Adipocyte (in vitro differentiated cells): Measurements from ENCODE around the gene NFYB.

Experiments used
- DNase-seq: peaks from one replicate; pipeline ENCODE4 v3.0.0-alpha.2; 2015; ENCODE audit warnings: low read depth
- H3K27me3 ChIP-seq: replicated peaks from 2 replicates; pipeline ENCODE4 v1.7.0; 2013; ENCODE audit warnings: mild to moderate bottlenecking, low read length, moderate library complexity; ENCODE audit not compliant: control insufficient read depth, insufficient read depth
- H3K36me3 ChIP-seq: 2 replicates; pipeline ENCODE4 v1.7.0; 2013; ENCODE audit warnings: low read length, mild to moderate bottlenecking, moderate library complexity; ENCODE audit not compliant: control insufficient read depth, insufficient read depth, severe bottlenecking
- H3K4me1 ChIP-seq: 2 replicates; pipeline ENCODE4 v1.7.0; 2013; ENCODE audit warnings: mild to moderate bottlenecking, low read length, moderate library complexity; ENCODE audit not compliant: control insufficient read depth, insufficient read depth
- H3K4me3 ChIP-seq: 2 replicates; pipeline ENCODE4 v1.7.0; 2013; ENCODE audit warnings: mild to moderate bottlenecking, low read length, moderate library complexity
- H3K9ac ChIP-seq: 2 replicates; pipeline ENCODE4 v1.7.0; 2013; ENCODE audit warnings: mild to moderate bottlenecking, low read length, moderate library complexity
- H3K9me3 ChIP-seq: 2 replicates; pipeline ENCODE4 v1.7.0; 2013; ENCODE audit warnings: mild to moderate bottlenecking, low read length, moderate library complexity; ENCODE audit not compliant: control insufficient read depth

The NFYB gene

GRCh38 chr12:104079024-104079423 lies 59.0 kb downstream of the NFYB start:
- Histone ChIP-seq H3K9ac (no peak overlapping the region), H3K36me3 (peaks cover 56% of the 10 kb centered on the region), H3K27me3 (no peaks in the 10 kb centered on the region), H3K9me3 (no peaks in the 10 kb centered on the region), H3K4me1 (no peaks in the 10 kb centered on the region), H3K4me3 (no peak overlapping the region)
- no peak for DNase-seq

- Histone ChIP-seq H3K9ac (no peak overlapping the region), H3K4me3 (no peak overlapping the region), H3K36me3 (peaks cover 37% of the 10 kb centered on the region), H3K4me1 (no peaks in the 10 kb centered on the region), H3K27me3 (no peaks in the 10 kb centered on the region), H3K9me3 (no peaks in the 10 kb centered on the region)
- no peak for DNase-seq
These were observed 64.3 kb downstream of the NFYB start for GRCh38 chr12:104073699-104074098.

- H3K4me1 ChIP-seq = no peaks in the 10 kb centered on the region
- H3K9ac ChIP-seq = no peak overlapping the region
- H3K27me3 ChIP-seq = no peaks in the 10 kb centered on the region
- DNase-seq = no peak
- peaks cover 39% of the 10 kb centered on the region for H3K36me3 ChIP-seq
- H3K4me3 ChIP-seq = no peak overlapping the region
- no peaks in the 10 kb centered on the region for H3K9me3 ChIP-seq
These were observed 65.9 kb downstream of the NFYB start for GRCh38 chr12:104072099-104072498.
